Neural progenitor cell (in vitro differentiated cells): ENCODE results near the gene EFCAB8.

Source experiments
- EZH2phosphoT487 ChIP-seq: fragments of 200-600 bp; sonication (generic); IDR thresholded peaks from 2 replicates; pipeline ENCODE4 v1.6.1; 2017; ENCODE audit warnings: antibody characterized with exemption
- TF ChIP-seq, protein P1 (sequence below): fragments of 200-600 bp; sonication (generic); IDR thresholded peaks from 2 replicates; pipeline ENCODE4 v1.5.1; 2017; ENCODE audit warnings: antibody characterized with exemption, mild to moderate bottlenecking

DNA sequence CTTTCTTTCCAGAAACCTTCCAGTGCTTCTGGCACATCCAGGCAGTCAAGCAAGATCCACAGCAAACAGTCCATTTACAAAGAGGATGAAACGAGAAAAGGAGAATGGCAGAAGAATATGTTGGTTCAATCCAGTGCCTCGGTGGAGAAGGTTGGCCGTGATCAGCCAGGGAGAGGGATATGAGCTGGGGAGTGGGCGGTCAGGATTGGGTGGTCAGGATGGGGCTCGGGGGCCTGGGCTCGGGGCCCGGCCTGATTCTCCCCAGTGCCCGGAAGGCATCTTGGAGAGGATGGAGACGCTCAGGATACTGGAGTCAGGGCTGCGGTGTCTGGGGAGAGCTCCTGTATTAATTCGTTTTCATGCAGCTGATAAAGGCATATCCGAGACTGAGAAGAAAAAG, 61.3 kb downstream of the EFCAB8 start:
- TF ChIP-seq, protein P1, sequence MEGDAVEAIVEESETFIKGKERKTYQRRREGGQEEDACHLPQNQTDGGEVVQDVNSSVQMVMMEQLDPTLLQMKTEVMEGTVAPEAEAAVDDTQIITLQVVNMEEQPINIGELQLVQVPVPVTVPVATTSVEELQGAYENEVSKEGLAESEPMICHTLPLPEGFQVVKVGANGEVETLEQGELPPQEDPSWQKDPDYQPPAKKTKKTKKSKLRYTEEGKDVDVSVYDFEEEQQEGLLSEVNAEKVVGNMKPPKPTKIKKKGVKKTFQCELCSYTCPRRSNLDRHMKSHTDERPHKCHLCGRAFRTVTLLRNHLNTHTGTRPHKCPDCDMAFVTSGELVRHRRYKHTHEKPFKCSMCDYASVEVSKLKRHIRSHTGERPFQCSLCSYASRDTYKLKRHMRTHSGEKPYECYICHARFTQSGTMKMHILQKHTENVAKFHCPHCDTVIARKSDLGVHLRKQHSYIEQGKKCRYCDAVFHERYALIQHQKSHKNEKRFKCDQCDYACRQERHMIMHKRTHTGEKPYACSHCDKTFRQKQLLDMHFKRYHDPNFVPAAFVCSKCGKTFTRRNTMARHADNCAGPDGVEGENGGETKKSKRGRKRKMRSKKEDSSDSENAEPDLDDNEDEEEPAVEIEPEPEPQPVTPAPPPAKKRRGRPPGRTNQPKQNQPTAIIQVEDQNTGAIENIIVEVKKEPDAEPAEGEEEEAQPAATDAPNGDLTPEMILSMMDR, result no peak
- no peak for TF ChIP-seq EZH2phosphoT487
